HL-60/S4 (cell line): ENCODE data around the gene RANGRF.
"Not testable (repeated sequence)": the region's sequence is repeated elsewhere in the genome, so short reads cannot be mapped to it uniquely, and the experiment has no call there.

Experiments
- in situ Hi-C: fragments of 300-500 bp; cut with MboI; formaldehyde crosslinking; loops from 2 replicates; pipeline ENCODE4 v1.14.3; 2022; ENCODE audit warnings: low sequenced_read_pairs

Gene RANGRF, protein sequence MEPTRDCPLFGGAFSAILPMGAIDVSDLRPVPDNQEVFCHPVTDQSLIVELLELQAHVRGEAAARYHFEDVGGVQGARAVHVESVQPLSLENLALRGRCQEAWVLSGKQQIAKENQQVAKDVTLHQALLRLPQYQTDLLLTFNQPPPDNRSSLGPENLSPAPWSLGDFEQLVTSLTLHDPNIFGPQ

DNA sequence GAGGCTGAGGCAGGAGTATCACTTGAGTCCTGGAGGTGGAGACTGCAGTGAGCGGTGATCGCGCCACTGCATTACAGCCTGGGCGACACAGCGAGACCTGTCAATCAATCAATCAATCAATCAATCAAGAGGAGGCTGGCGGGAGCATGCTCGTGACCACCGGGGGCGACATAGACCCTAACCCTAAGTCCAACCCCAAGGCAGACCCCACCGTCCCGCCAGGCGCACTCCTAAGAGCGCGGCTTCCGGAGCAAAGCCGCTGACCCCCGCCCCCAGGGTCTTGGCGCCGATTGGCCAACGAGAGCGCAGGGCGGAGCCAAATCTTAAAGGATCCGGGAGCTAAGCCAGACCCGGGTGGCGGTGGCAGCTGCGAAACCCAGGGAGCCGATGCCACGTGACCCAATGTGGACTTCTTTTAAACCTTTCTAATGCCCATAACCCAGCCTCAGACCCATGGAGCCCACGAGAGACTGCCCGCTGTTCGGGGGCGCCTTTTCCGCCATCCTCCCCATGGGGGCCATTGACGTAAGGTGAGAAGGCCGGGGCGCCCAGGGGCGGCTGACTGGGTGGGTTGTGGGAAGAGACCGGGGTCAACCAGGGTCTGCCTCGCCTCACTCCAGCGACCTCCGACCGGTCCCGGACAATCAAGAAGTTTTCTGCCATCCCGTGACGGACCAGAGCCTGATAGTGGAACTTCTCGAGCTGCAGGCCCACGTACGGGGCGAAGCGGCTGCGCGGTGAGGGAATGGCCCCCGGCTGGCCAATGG lies at the start of gene RANGRF:
Gene RANGRF, plus strand, starts transcription at position 335 of the 767 bp plus-strand sequence. Its CDS starts 119 bp downstream, at position 454.
- in situ Hi-C loops: no loop called here

DNA sequence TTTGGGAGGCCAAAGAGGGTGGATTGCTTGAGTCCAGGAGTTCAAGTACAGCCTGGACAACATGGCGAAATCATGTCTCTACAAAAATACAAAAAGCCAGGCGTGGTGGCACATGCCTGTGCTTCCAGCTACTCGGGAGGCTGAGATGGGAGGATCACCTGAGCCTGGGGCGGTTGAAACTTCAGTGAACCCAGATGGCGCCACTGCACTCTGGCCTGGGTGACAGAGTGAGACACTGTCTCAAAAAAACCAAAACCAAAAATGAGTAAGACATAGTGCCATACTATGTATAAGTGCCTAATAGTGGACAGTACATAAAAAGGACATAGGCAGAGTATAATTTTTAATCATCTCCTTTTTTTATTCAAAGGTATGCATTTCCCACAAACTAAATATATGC lies 44.6 kb upstream of the RANGRF start:
- in situ Hi-C loops: no loop called here

DNA sequence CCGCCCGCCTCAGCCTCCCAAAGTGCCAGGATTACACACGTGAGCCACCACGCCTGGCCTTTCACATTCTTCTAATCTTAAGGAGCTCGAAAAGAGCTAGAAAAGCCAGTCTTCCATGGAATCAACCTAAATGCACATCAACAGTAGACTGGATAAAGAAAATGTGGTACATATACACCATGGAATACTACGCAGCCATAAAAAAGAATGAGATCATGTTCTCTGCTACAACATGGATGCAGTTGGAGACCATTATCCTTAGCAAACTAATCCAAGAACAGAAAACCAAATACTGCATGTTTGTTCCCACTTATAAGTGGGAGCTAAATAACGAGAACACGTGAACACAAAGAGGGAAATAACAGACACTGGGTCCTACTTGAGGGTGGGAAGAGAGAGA lies 43.7 kb upstream of the RANGRF start:
- in situ Hi-C loops: no loop called here

DNA sequence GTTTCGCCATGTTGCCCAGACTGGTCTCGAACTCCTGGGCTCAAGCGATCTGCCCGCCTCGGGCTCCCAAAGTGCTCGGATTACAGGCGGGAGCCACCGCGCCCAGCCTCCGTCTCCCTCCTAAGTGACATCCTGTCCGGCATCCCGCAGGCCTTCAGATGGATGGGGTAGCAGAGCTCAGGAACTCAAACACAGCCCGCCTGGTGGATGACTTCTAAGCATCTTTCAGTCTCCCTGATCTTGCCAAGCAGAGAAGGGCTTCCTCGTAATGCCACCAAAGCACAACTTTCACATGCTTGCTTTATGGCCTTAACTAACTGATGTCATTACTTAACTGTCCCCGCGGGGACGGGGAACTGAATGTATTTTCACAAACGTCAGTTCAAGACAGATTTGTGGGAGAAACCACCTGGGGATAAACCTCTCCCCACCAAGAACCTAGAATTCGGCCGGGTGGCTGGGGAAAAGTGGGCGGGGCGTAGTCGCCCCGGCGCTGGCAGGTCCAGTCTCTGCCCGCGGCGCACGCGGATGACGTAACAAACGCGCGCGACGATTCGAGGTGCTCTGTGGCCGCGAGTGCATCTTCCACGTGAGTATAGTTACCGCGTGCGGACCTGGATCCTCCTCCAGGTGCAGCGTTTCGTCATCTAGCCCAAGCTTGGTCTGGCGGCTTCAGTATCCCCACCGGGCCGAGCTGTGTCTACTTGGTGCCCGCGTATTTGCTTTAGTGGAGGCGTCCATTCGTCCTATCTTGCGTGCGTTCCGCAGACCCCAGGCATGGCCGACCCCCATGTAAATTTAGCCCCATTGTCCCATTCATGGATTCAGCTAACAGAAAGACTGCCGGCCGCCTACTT lies 39.5 kb upstream of the RANGRF start, which contains the start of gene PFAS:
Gene PFAS, plus strand, starts transcription at position 539 of the 857 bp plus-strand sequence. CDS start 4,649 bp downstream, outside the sequence.
- in situ Hi-C loops: no loop called here

DNA sequence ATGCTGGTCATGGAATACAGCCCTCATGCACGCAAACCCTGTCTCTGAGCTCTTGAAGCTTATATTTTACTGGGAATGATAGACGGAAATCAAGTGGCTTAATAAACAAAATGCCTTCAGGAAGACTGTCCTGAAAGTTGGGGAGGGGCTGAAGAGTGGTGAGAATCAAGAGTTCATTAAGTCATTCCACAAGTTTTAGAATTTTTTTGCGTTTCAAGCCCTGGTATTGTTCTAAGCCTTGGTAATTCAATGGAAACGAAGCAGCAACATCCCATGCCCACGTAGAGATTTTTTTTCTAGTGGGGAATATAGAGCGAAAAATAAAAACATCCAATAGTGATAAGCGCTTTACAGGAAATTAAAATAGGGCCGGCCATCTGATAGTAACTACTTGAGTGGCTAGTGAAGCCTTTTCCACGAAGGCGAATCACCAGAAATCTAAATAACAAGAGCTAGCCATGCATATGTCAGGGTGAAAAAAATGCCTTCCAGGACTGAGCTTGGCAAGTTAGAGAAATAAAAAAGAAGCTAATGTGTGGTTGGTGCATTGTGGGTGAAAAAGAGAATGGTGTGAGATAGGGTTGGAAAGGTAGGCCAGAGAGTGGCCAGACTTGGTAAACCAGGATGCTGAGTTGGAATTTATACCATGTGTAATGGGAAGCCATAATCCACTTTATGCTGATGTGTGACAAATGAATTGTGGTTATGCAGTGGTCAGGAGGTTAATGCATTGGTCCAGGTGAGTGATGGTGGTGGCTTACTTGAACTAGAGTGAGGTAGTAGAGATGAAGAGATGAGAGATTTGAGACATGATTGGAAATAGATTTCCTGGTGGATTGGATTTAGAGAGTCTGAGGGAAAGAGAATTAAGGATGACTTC lies 38.6 kb upstream of the RANGRF start:
- in situ Hi-C loops: no loop called here

DNA sequence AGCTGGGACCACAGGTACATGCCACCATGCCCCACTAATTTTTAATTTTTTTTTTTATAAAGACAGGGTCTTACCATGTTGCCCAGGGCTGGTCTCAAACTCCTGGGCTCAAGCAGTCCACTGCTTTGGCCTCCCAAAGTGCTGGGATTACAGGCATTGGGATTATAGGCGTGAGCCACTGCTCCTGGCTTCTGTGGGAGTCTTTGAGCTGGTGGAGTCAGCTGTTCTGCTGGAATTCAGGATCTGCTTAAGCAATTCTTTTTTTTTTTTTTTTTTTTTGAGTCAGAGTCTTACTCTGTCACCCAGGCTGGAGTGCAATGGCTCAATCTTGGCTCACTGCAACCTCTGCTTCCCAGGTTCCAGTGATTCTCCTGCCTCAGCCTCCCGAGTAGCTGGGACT lies 37.1 kb upstream of the RANGRF start:
- in situ Hi-C loops: not testable (repeated sequence)

DNA sequence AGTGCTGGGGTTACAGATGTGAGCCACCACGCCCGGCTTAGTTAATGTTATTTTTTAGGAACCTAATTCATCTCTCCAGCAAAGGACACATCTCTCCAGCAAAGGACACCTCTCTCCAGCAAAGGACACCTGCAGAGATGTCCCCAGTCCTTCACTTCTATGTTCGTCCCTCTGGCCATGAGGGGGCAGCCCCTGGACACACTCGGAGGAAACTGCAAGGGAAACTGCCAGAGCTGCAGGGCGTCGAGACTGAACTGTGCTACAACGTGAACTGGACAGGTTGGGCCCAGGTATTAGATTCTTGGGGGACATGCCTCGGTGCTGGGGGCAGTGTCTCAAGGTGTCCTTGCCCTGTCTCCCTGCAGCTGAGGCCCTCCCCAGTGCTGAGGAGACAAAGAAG lies 34.7 kb upstream of the RANGRF start:
- in situ Hi-C loops: no loop called here

DNA sequence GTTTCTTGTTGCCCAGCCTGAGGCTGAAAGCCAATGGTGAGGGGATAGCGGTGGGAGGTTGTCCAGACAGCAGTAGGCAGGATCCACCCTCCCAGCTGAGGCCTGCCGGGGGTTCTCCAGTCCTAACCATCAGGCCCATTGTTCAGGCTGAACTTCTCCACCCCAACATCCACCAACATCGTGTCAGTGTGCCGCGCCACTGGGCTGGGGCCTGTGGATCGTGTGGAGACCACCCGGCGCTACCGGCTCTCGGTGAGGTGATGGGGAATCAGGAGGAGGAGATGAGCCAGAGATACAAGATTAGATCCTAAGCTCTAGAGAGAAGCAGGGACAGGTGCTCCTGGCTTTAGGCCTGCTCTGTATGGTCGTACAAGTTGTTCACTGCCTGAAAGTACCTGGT lies 33.6 kb upstream of the RANGRF start:
- in situ Hi-C loops: no loop called here

DNA sequence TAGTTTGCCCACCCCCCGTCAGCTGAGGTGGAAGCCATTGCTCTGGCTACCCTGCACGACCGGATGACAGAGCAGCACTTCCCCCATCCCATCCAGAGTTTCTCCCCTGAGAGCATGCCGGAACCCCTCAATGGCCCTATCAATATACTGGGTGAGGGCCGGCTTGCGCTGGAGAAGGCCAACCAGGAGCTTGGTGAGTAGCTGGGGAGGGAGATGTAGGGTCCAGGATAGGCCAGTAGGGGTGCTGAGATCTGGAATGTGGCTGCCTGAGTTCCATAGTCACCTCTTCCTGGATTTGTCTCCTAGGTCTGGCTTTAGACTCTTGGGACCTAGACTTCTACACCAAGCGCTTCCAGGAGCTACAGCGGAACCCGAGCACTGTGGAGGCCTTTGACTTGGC lies 33.0 kb upstream of the RANGRF start:
- in situ Hi-C loops: no loop called here

DNA sequence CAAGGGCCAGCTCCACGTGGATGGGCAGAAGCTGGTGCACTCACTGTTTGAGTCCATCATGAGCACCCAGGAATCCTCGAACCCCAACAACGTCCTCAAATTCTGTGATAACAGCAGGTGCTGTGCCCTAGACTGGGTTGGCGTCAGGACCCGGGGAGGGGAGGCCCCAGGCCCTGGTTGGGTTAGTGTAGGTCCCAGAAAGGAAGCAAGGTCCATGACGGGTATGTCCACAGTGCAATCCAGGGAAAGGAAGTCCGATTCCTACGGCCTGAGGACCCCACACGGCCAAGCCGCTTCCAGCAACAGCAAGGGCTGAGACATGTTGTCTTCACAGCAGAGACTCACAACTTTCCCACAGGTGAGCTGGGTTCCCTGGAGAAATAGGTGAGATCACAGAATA lies 32.2 kb upstream of the RANGRF start:
- in situ Hi-C loops: no loop called here

DNA sequence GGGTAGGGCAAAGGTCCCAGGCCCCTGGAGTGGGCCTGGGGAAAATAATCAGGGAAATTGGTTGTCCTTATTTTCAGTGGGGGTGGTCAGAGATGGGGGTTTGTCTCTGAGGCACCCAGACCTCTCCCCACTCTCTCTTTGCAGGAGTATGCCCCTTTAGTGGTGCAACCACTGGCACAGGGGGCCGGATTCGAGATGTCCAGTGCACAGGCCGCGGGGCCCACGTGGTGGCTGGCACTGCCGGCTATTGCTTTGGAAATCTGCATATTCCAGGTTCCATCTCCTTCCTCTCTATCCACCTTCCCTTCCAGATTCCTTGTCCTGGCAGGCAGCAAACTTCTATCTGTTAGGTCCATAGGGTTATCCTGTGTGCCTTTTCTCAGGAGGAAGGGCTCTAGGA lies 31.8 kb upstream of the RANGRF start:
- in situ Hi-C loops: no loop called here

DNA sequence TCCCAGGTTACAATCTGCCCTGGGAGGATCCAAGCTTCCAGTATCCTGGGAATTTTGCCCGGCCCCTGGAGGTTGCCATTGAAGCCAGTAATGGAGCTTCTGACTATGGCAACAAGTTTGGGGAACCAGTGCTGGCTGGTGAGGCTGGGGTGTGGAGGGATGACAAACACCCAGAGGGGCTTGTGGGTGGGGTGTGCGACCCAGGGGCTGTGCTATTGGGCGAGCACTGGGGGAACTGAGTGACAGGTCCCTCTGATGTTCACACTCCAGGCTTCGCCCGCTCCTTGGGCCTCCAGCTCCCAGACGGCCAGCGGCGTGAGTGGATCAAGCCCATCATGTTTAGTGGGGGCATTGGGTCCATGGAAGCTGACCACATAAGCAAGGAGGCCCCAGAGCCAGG lies 30.7 kb upstream of the RANGRF start:
- in situ Hi-C loops: no loop called here

DNA sequence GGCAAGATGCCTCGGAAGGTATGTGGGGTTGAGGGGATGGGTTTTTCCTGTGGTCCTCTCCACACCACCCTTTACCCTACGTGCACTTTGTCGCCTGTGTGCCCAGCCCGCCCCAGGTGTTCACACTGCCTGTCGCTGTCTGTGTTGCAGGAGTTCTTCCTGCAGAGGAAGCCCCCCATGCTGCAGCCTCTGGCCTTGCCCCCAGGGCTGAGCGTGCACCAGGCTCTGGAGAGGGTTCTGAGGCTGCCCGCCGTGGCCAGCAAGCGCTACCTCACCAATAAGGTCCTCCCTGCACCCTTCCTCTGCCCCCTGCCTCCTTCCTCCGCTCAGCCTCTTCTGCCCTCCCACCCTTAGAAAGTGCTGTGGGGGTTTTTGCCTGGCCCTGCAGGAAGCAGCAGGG lies 24.1 kb upstream of the RANGRF start:
- in situ Hi-C loops: no loop called here

DNA sequence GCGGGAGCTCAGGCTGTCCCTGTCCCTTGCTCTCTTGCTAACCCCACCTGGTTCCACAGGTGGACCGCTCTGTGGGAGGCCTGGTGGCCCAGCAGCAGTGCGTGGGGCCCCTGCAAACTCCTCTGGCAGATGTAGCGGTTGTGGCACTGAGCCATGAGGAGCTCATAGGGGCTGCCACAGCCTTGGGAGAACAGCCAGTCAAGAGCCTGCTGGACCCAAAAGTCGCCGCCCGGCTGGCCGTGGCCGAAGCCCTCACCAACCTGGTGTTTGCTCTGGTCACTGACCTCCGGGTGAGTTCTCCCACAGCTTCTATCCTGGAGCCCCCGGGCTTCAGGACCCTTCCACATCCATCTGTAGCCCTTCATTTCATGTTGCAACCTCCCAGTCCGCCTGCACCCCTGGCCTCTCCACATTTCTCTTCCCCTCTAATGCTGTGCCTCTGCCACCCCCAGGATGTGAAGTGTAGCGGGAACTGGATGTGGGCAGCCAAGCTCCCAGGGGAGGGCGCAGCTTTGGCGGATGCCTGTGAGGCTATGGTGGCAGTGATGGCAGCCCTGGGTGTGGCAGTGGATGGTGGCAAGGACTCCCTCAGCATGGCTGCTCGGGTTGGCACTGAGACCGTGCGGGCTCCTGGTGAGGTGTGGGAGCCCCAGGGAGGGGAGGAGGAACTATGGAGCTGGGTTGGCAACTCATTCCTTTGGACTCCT lies 23.5 kb upstream of the RANGRF start:
- in situ Hi-C loops: no loop called here

DNA sequence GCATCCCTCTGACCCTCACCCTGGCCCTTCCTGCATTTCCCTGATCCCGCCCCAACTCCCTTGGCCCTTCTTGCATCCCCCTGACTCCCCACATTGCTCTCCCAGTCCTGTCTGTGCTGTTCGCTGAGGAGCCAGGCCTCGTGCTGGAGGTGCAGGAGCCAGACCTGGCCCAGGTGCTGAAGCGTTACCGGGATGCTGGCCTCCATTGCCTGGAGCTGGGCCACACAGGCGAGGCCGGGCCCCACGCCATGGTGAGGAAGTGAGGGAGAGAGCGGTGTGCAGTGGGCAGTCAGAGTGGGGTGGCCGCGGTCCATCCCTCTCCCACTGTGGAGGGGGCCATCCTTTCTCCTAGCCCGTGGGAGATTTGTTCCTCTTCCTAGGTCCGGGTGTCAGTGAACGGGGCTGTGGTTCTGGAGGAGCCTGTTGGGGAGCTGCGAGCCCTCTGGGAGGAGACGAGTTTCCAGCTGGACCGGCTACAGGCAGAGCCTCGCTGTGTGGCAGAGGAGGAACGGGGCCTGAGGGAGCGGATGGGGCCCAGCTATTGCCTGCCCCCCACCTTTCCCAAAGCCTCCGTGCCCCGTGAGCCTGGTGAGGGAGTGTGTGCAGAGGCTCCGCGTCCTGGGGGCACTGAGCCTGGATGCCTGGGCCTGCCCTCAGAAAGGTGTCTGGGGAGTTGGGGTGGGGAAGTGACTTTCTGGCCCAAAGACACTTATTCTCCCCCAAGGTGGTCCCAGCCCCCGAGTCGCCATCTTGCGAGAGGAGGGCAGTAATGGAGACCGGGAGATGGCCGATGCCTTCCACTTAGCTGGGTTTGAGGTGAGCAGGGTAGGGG lies 21.6 kb upstream of the RANGRF start:
- in situ Hi-C loops: no loop called here

DNA sequence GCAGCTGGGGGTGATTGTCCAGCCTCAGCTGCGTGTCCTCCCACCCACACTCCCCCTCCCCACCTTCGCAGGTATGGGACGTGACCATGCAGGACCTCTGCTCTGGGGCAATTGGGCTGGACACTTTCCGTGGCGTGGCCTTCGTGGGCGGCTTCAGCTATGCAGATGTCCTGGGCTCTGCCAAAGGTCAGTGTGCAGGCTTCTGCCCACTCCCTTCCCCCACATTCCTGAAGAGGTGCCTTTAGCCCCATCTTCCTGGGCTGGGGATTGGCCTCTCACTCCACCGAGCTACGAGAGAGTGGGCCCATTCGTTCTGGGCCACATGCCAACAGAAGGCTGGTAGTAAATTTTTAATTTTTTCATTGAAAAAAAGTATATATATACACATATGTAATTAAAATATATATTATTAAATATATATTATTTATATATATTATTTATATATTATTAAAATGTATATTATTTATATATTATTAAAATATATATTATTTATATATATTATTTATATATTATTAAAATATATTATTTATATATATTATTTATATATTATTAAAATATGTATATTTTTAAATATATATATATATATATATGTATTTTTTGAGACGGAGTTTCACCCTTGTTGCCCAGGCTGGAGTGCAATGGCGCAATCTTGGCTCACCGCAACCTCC lies 20.9 kb upstream of the RANGRF start:
- in situ Hi-C loops: no loop called here

DNA sequence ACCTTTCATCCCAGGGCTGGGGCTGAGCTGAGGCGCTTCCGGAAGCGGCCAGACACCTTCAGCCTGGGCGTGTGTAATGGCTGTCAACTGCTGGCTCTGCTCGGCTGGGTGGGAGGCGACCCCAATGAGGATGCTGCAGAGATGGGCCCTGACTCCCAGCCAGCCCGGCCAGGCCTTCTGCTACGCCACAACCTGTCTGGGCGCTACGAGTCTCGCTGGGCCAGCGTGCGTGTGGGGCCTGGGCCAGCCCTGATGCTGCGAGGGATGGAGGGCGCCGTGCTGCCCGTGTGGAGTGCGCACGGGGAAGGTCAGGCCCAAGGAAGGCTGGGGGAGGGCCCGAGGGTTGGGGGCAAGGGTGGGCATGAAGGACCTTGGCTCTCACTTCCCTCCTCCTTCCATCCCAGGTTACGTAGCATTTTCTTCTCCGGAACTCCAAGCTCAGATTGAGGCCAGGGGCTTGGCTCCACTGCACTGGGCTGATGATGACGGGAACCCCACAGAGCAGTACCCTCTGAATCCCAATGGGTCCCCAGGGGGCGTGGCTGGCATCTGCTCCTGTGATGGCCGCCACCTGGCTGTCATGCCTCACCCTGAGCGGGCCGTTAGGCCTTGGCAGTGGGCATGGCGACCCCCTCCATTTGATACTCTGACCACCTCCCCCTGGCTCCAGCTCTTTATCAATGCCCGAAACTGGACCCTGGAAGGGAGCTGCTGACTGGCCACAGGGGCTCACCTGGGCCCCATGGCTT lies 19.7 kb upstream of the RANGRF start:
- in situ Hi-C loops: no loop called here

DNA sequence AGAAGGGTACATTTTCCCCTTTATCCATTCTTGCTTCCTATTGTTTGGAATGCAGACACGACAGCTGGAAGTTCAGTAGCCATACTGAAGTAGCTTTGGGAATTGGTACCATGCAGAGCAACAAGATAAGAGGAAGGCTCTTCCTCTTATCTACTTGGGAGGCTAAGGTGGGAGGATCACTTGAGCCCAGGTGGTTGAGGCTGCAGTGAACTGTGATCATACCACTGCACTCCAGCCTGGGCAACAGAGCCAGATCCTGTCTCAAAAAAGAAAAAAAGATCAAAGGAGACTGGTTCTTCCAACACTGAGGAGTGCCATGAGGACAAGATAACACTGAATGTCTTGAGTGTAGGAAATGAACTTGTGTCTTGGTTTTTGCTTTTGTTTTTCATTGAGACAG lies 16.0 kb upstream of the RANGRF start:
- in situ Hi-C loops: no loop called here
